ENCODE data around the gene BCR. TPM values are rescaled to one million over a fixed set of nuclear protein-coding genes. Genes with fewer than 3 reads are reported as not detected.
A peak's percentile ranks its signal among the peaks of the same experiment; 100 is the strongest.

The BCR gene
- total and polyA plus RNA-seq, 7 donors = 2.7 to 7.7 (median 6.5) TPM

DNA sequence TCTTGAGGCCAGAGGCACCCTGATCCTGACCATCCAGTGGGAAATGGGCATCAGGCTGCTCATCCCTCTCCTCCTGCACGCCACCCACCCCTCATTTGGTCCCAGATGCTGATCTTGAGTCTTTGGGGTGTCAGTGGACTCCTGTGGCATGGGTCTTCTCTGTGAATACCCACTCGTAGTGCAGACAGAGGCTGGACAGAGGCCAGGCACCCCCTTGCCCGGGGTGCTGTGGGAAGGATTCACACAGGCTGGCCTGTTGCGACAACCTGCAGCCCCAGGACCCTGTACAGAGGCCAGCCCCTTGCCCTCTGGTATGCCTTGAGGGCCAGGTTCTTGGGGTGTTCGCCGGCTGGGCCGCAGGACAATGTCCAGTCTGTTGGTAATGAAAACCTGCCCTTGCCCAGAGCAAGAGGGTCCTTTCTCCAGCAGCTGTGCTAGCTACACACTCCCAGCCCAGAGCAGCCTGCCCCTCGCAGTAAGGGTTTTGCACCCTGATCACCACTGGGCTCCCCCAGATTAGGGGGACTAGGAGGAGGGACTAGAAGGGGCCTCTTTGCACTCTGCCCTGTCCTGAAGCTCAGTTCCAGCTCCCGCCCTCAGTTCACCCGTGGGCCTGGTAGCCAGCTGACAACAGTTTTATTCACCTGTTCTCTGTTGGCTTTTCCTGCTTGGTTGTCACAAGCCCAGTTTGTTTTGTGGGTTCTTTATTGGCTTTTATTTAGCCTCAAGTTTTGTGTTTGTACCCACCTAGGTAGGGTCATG lies 76.0 kb downstream of the BCR start:
- Histone ChIP-seq H3K9me3 (no peaks in the 10 kb centered on the region), H3K36me3 (ENCODE audit: insufficient read depth in 1 of 2, low read depth in 1 of 2) (peaks cover 0 to 4% of the 10 kb centered on the region in 2 donors), H3K27me3 (ENCODE audit: insufficient read depth in 3 of 3, low read length in 2 of 3) (no peaks in the 10 kb centered on the region), H3K27ac (no peak overlapping the region), H3K4me1 (peaks cover 15% of the 10 kb centered on the region), H3K4me3 (no peak overlapping the region)
- TF ChIP-seq, protein P1, sequence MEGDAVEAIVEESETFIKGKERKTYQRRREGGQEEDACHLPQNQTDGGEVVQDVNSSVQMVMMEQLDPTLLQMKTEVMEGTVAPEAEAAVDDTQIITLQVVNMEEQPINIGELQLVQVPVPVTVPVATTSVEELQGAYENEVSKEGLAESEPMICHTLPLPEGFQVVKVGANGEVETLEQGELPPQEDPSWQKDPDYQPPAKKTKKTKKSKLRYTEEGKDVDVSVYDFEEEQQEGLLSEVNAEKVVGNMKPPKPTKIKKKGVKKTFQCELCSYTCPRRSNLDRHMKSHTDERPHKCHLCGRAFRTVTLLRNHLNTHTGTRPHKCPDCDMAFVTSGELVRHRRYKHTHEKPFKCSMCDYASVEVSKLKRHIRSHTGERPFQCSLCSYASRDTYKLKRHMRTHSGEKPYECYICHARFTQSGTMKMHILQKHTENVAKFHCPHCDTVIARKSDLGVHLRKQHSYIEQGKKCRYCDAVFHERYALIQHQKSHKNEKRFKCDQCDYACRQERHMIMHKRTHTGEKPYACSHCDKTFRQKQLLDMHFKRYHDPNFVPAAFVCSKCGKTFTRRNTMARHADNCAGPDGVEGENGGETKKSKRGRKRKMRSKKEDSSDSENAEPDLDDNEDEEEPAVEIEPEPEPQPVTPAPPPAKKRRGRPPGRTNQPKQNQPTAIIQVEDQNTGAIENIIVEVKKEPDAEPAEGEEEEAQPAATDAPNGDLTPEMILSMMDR (IDR thresholded peaks at IDR 0.05) = no peak
- ATAC-seq = no peak
- intact Hi-C loops (cut with DNase I) = no loop called here
- DNase-seq = no peak
- WGBS, 3 donors = 87 to 91% (median 91%) methylated on average over 10 of the region's 10 CpGs

DNA sequence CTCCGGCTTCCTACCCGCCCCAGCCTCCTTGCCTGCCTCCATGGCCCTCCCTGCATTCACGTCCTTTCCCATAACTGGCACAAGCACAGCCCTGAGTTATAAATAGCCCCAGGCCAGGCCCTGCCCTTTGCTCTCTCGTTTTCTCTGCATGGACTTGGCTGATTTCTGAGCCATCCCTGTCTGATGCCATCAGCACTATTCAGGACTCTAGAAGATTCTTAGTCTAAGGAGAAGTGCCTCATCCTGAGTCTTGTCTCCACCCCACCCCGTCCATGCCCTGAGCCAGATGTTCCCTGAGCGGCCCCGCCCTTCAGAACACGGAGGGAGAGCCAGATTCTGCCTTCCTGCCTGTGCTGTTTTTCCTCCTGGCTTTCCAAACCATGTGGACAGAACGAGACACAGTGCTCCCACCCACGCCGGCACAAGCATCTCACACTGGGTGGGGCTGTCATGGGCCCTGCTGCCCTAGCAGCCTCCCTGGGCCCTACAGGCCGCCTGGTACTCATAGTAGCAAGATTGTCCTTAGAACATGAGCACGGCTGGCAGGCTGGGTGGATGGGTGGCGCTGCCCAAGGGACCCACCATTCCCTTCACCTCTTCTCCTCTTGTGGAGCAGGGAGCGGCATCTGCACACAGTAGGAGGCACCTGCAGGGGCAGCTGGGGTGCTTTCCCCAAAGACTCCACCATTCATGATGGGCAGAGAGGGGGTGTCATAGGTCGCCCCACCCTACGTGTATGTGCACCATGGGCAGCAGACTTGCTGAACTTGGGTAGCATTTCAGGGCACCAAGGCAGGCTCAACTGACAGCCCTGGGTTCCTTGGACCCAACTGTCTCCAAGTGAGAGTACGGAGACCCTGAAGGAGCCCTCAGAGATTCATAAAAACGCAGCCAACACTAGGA lies 76.9 kb downstream of the BCR start:
- no peak overlapping the region for H3K27ac ChIP-seq
- 46 to 47% (median 47%) methylated on average over 18 to 19 of the region's 19 CpGs for WGBS, 3 donors
- peak; percentile 74 to 78 for DNase-seq

DNA sequence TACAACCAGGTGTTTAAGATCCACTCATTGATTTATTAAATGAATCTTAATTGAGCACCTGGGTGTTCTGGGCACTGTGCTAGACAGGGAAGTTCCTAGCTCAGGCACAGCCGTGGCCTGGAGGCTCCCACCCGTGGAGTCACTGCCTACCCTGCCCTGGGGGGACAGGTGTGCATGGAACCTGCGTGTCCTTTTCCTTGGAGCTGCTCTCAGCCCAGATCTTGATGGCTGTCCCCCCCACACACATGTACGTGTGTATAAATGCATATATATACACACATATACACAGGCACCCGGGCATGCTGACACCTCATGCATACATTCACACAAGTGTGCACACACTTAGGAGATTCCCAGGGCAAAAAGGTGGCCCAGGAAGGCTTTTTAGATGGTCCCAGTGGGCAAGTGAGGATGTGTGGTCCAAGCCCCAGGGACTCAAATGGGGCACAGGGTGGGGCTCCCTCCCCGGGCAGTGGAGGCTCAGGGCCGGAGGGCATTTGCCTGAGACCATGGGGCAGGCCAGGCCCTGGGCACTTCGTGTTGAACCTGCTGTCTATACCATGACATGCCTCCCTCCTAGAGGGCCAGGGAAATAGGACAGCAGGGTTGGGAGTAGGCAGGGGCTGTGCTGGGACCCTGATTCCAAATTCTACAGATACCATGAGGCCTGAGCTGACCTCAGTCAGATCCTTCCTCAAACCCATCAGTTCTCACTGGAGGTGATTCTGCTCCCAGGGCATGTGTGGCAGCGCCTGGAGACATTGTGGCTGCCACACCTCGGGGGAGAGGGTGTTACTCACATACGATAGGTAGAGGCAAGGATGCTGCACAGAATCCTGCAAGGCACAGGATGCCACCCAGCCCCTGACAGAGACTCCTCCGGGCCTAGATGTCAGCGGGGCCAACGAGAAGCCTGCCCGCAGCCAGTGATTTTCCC lies 77.8 kb downstream of the BCR start:
- no peak overlapping the region for H3K4me3 ChIP-seq
- no peak for ATAC-seq
- no peaks in the 10 kb centered on the region for H3K9me3 ChIP-seq
- no peaks in the 10 kb centered on the region for H3K27me3 ChIP-seq (ENCODE audit: insufficient read depth in 3 of 3, low read length in 2 of 3)
- TF ChIP-seq, protein P1 (IDR thresholded peaks at IDR 0.05) = no peak
- peaks cover 15% of the 10 kb centered on the region for H3K4me1 ChIP-seq
- intact Hi-C loops (cut with DNase I) = no loop called here
- 95 to 97% (median 96%) methylated on average over 15 of the region's 15 CpGs for WGBS, 3 donors
- peaks cover 0 to 12% of the 10 kb centered on the region in 2 donors for H3K36me3 ChIP-seq (ENCODE audit: insufficient read depth in 1 of 2, low read depth in 1 of 2)
- DNase-seq = no peak
- H3K27ac ChIP-seq = no peak overlapping the region

More for the DNA sequence above, 76.9 kb downstream of the BCR start:
- TF ChIP-seq, protein P1 (IDR thresholded peaks at IDR 0.05) = no peak
- Histone ChIP-seq H3K9me3 (no peaks in the 10 kb centered on the region), H3K27me3 (ENCODE audit: insufficient read depth in 3 of 3, low read length in 2 of 3) (no peaks in the 10 kb centered on the region), H3K4me3 (no peak overlapping the region), H3K4me1 (peaks cover 15% of the 10 kb centered on the region), H3K36me3 (ENCODE audit: insufficient read depth in 1 of 2, low read depth in 1 of 2) (peaks cover 0 to 12% of the 10 kb centered on the region in 2 donors)
- peak; percentile 36 to 83 (median 70) for ATAC-seq
- intact Hi-C loops (cut with DNase I) = no loop called here

DNA sequence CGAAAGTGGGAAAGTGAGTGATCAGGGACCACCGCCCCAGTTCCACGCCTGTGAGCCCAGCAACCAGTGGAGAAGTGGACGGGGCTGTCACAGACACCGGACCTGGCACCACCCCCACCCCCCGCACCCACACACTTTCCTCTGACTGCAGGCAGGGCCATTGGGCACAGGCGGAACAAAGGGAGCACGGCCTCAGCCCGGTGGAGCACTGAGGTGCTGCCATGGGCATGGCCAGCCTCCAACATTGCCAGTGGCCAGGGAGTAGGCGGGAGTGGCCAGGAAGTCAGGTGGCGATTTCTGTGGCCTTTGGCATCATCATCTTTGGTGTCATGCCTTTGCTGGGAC lies 78.5 kb downstream of the BCR start:
- Histone ChIP-seq H3K27ac (no peak overlapping the region), H3K27me3 (ENCODE audit: insufficient read depth in 3 of 3, low read length in 2 of 3) (no peaks in the 10 kb centered on the region), H3K4me1 (peaks cover 15% of the 10 kb centered on the region), H3K9me3 (no peaks in the 10 kb centered on the region), H3K4me3 (no peak overlapping the region), H3K36me3 (ENCODE audit: insufficient read depth in 1 of 2, low read depth in 1 of 2) (peaks cover 0 to 12% of the 10 kb centered on the region in 2 donors)
- intact Hi-C loops (cut with DNase I) = no loop called here
- no peak for DNase-seq
- TF ChIP-seq, protein P1 (IDR thresholded peaks at IDR 0.05) = no peak
- 89 to 95% (median 94%) methylated on average over 11 of the region's 11 CpGs for WGBS, 3 donors
- ATAC-seq = no peak
